H1 (cell line): ENCODE data around the gene CWC25. TPM values are rescaled to one million over a fixed set of nuclear protein-coding genes. Genes with fewer than 3 reads are reported as not detected.

ENCODE experiments used
- CHD1 ChIP-seq: IDR thresholded peaks from 2 replicates; pipeline ENCODE4 v1.6.1; 2012; ENCODE audit warnings: low read depth, low read length, improper control_type of control experiment
- CHD2 ChIP-seq: IDR thresholded peaks from 2 replicates; pipeline ENCODE4 v1.6.1; 2012; ENCODE audit warnings: low read length, improper control_type of control experiment
- CHD7 ChIP-seq: fragments of 300-600 bp; sonication (generic); IDR thresholded peaks from 2 replicates; pipeline ENCODE4 v1.7.1; 2012; ENCODE audit warnings: low read length, moderate library complexity, mild to moderate bottlenecking, inconsistent platforms; ENCODE audit not compliant: insufficient replicate concordance
- E2F6 ChIP-seq: IDR thresholded peaks from 2 replicates; pipeline ENCODE4 v1.6.1; 2012; ENCODE audit warnings: inconsistent platforms
- EP300 ChIP-seq, 2 experiments: IDR thresholded peaks; 1 replicate in 1 of 2; 2 replicates in 1 of 2; pipeline ENCODE4 v1.6.1; 2011 to 2012; ENCODE audit warnings: low read depth in 2 of 2, low read length in 2 of 2, mild to moderate bottlenecking in 2 of 2, borderline replicate concordance in 1 of 2, inconsistent platforms in 1 of 2, moderate library complexity in 1 of 2
- JUN ChIP-seq: IDR thresholded peaks from 2 replicates; pipeline ENCODE4 v1.6.1; 2011; ENCODE audit warnings: low read depth, mild to moderate bottlenecking, improper control_type of control experiment, low read length
- KDM5A ChIP-seq: fragments of 200-600 bp; IDR thresholded peaks from 2 replicates; pipeline ENCODE4 v1.7.1; 2012; ENCODE audit warnings: mild to moderate bottlenecking, low read length, inconsistent platforms, mixed read lengths
- TAF7 ChIP-seq: optimal IDR thresholded peaks from 2 replicates; pipeline ENCODE3; 2011; ENCODE audit warnings: low read depth, mild to moderate bottlenecking, inconsistent platforms, low read length, moderate library complexity, borderline replicate concordance
- USF2 ChIP-seq: IDR thresholded peaks from 2 replicates; pipeline ENCODE4 v1.6.1; 2011; ENCODE audit warnings: low read length, improper control_type of control experiment
- YY1 ChIP-seq: IDR thresholded peaks from 2 replicates; pipeline ENCODE4 v1.6.1; 2011; ENCODE audit warnings: low read depth, mild to moderate bottlenecking, low read length
- polyA plus RNA-seq, 7 experiments: library from polyadenylated mRNA; depleted of rRNA in 3 of 7; stranded (reverse) in 5 of 7; unstranded in 2 of 7; fragments of >200 nt in 5 of 7; fragments of 200-250 nt in 2 of 7; gene quantifications; 1 replicate in 5 of 7; 2 replicates in 1 of 7; 4 replicates in 1 of 7; pipeline versions ENCODE4 v1.2.1 to v1.2.3, GENCODE V29; 2011 to 2013; ENCODE audit warnings: missing spikeins in 2 of 7, mixed read lengths in 2 of 7
- total RNA-seq: library from RNA; stranded (reverse); fragmentation: NEBNext Ultra II Directional; extraction: Animal tissue kit (Norgen Biotek cat#: 25700); gene quantifications from 2 replicates; pipeline ENCODE4 v1.2.1, GENCODE V29; 2021

Gene CWC25
- total and polyA plus RNA-seq, 2 of the 8 experiments (the other 6 are each of a cell fraction or from before 2014, with no cell fraction given), result 11.1 to 13.1 TPM

DNA sequence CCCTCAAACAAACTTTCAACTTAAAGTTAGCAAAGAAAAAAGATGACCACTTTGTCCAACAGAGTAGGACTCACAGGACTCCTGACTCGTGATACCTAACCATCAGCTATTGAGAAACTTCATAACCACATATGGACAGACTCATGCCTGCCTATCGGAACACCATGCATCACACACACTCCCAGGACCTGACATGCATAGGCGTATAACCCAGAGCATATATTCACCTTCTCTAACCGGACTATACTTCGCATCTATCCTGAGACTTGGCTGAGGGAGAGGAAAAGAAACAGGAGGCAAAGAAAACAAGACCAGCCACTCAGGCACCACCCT, 28.0 kb downstream of the CWC25 start (continued):
- TF ChIP-seq CHD7 (no peak), JUN (no peak), EP300 (IDR thresholded peaks at IDR 0.05; ENCODE audit: borderline replicate concordance in 1 of 2, low read depth in 2 of 2, low read length in 2 of 2) (no peak), KDM5A (no peak), CHD1 (no peak), TAF7 (no peak), USF2 (no peak), E2F6 (no peak), YY1 (no peak), CHD2 (no peak)
